Stimulated activated naive CD8-positive, alpha-beta T cell treated with anti-CD3 and anti-CD28 coated beads, Interleukin-15, Interleukin-2, amounts not matched to agents 100 ng/mL and 50 ng/mL, for 24 hours (primary cell): ENCODE data around the gene SATL1.
"Not testable (repeated sequence)": the region's sequence is repeated elsewhere in the genome, so short reads cannot be mapped to it uniquely, and the experiment has no call there.

Experiments used
- H3K27ac Mint-ChIP-seq: one replicate; pipeline ENCODE4 v1.8.0; 2021; ENCODE audit warnings: mild to moderate bottlenecking, mixed read lengths
- H3K27me3 Mint-ChIP-seq: one replicate; pipeline ENCODE4 v1.8.0; 2021; ENCODE audit warnings: mixed read lengths
- H3K36me3 Mint-ChIP-seq: one replicate; pipeline ENCODE4 v1.8.0; 2021; ENCODE audit warnings: low read depth, mixed read lengths
- H3K4me1 Mint-ChIP-seq: one replicate; pipeline ENCODE4 v1.8.0; 2021; ENCODE audit warnings: low read depth, mixed read lengths
- H3K4me3 Mint-ChIP-seq: one replicate; pipeline ENCODE4 v1.8.0; 2021; ENCODE audit warnings: mild to moderate bottlenecking, mixed read lengths
- H3K9me3 Mint-ChIP-seq: one replicate; pipeline ENCODE4 v1.8.0; 2021; ENCODE audit warnings: mixed read lengths

The SATL1 gene, protein sequence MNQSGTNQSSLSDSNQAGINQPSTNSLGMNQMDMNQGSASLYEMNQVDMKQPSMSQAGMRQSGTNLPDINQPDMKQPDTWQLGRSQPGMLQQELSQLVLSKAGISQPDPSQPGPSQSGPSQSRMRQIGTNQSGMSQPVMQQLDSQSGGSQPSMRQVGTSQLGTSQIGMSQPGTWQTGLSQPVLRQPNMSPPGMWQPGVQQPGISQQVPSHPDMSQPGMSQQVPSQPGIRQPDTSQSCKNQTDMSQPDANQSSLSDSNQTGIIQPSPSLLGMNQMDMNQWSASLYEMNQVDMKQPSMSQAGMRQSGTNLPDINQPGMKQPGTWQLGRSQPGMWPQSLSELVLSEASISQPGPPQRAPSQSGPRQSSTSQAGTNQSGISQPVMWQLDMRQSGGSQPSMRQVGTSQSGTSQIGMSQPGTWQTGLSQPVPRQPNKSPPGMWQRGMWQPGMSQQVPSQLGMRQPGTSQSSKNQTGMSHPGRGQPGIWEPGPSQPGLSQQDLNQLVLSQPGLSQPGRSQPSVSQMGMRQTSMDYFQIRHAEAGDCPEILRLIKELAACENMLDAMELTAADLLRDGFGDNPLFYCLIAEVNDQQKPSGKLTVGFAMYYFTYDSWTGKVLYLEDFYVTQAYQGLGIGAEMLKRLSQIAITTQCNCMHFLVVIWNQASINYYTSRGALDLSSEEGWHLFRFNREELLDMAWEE

DNA sequence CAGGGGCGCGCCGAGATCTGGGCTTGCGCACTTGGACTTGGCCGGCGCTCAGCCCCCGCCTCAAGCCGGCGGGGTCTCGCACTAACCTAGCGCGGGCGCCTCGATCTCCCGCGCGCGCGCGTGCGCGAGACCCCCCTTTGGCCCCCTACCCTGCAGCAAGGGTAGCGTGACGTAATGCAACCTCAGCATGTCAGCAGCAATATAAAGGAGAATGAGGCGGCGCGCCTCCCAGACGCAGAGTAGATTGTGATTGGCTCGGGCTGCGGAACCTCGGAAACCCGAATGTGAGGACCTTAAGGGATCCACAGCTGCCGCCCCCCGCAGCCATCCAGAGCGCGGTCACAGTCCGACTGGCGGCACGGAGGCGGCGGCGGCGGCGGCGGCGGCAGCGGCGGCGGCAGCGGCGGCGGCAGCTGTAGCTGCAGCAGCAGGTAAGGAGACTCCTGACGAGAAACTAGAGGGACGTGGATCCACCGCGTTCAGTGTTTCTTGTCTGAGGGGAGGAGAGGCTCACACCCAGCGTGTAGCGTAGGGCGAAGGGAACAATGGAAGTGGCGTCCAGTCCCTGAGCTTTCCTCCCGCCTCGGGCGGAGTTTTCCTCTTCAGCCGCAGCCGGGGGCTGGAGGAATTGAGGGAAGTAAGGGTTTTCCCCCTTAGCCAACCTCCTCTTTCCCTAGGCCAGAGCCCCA is at the start of gene SATL1, which contains the start of gene ZNF711:
Gene SATL1, minus strand, starts transcription at position 19 of the 689 bp plus-strand sequence. CDS start 134,811 bp downstream, outside the sequence.
Gene ZNF711, plus strand, starts transcription at position 231 of the 689 bp plus-strand sequence. CDS start 3,582 bp downstream, outside the sequence.
- Mint-ChIP-seq H3K4me1 (peaks cover 13% of the 10 kb centered on the region), H3K27ac (peak within 1 kb of the TSS; percentile 58), H3K36me3 (no peaks in the 10 kb centered on the region), H3K4me3 (peak within 1 kb of the TSS; percentile 84), H3K9me3 (no peaks in the 10 kb centered on the region), H3K27me3 (peaks cover 9% of the 10 kb centered on the region)

DNA sequence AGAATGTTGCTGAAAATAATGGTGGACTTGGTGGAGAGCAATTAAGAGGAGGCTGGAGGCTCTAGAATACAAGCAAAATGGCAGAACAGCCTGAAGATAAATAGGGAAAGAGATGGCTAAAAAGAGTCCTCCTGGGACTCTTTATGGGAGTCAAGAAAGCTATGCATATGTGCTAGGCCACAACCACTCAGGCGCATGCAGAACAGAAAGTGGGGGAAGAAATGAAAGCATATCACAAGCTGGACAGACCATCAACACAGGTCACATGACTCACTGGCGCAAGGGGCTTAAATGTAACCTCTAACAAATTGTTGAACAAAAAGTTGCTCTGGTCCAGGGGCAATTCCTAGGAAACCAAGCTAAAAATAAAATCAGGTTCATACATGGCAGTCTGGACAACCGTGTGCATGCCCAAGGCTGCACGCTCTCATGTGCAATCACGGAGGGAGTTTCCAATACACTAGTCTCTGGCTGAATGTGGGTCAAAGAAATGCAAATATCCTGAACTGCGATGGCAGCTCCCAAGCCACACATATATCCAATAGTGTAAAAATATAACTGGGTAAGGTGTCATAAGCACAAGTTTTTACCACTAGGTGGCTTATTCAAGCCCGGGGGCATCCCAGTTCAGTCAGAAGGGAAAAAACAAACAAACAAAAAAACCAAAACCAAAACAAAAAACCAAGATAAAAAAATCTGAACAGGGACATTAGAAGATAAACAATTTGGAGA is 45.6 kb upstream of the SATL1 start:
- H3K27ac Mint-ChIP-seq = no peak overlapping the region
- H3K4me1 Mint-ChIP-seq = no peaks in the 10 kb centered on the region
- H3K4me3 Mint-ChIP-seq = no peak overlapping the region
- no peaks in the 10 kb centered on the region for H3K27me3 Mint-ChIP-seq
- H3K9me3 Mint-ChIP-seq = peaks cover 12% of the 10 kb centered on the region
- H3K36me3 Mint-ChIP-seq = no peaks in the 10 kb centered on the region

DNA sequence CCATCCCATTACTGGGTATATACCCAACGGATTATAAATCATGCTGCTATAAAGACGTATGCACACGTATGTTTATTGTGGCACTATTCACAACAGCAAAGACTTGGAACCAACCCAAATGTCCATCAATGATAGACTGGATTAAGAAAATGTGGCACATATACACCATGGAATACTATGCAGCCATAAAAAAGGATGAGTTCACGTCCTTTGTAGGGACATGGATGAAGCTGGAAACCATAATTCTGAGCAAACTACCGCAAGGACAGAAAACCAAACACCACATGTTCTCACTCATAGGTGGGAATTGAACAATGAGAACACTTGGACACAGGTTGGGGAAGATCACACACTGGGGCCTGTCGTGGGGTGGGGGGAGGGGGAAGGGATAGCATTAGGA is 41.7 kb upstream of the SATL1 start:
- not testable (repeated sequence) for H3K9me3 Mint-ChIP-seq, H3K27me3 Mint-ChIP-seq, H3K36me3 Mint-ChIP-seq, H3K27ac Mint-ChIP-seq, H3K4me1 Mint-ChIP-seq, H3K4me3 Mint-ChIP-seq

DNA sequence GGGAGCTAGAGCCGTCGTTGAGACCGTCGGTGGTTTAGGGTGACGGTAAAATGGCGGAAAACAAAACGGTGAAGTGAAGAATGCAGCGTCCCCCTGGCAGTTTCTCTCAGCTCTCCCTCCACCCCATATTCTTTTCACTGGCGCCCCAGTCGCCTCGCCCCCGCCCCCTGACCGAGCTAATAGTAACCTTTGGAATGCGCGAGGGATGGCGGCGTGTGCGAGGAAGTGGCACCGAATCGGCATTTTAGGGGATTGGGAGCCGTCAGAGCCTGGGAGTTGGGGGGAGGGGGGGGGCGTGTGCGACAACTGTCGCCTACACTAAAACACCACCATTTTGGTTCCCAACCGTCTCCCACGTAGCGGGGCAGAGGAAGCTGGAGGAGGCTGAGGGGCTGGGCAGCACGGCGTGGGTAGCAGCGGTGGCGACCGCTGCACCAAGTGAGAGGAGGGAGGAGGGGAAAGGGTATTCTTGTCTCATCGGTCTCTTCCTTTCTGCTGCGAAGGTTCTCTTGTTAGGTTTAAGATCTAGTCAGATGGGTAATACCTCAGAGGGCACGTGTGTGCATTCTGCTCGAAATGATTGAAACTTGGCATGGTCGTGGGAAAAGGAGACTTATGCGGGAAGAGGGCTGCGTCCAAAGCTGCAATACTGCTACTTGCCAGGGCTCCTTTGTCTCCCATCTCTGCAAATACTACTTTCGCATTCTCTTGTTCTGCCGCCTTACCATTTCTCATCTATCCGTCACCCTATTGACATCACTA is 1.1 kb upstream of the SATL1 start:
- Mint-ChIP-seq H3K4me1 (peaks cover 13% of the 10 kb centered on the region), H3K9me3 (no peaks in the 10 kb centered on the region), H3K27ac (peak overlapping the region; percentile 58), H3K27me3 (peaks cover 9% of the 10 kb centered on the region), H3K36me3 (no peaks in the 10 kb centered on the region), H3K4me3 (peak overlapping the region; percentile 84)

DNA sequence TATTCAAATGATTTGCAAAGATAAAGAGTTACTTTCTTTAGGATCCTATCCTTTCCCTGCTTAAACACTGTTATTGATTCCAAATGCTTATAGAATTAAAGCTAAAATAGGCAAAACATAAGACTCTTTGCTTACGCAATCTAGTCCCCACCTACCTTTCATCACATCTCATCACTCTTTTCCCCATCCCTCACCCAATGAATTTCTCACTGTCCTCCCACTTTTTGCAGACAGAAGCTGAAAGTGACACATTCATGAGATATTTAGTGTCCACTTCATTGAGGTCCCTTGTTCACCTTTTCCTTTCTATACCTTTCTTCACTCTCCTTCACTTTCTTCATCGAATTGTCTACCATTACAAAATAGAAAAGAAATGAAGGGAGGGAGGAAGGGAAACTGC is 424 bp downstream of the SATL1 start:
- H3K4me3 Mint-ChIP-seq = peak overlapping the region; percentile 84
- peaks cover 9% of the 10 kb centered on the region for H3K27me3 Mint-ChIP-seq
- H3K4me1 Mint-ChIP-seq = peaks cover 13% of the 10 kb centered on the region
- H3K9me3 Mint-ChIP-seq = no peaks in the 10 kb centered on the region
- no peaks in the 10 kb centered on the region for H3K36me3 Mint-ChIP-seq
- H3K27ac Mint-ChIP-seq = no peak overlapping the region

DNA sequence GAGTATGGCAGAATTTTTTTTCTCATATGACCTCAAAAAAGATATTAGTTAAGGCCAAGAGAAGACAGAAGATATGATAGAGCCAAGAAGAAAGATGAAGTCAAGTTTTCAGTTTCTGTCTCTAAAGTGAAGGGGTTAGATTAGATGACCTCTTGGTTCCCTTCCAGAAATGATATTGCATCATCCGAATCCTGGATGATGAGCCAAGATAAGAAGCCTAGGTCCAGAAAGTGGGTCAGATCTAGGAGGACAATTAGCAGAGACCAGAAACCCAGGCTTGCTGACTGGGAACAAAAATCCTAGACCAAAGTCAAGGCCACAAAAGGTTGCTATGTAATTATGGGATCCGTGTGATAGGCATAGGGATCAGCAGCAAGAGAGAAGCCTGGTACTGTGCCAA is 20.2 kb downstream of the SATL1 start:
- no peaks in the 10 kb centered on the region for H3K4me1 Mint-ChIP-seq
- no peaks in the 10 kb centered on the region for H3K27me3 Mint-ChIP-seq

DNA sequence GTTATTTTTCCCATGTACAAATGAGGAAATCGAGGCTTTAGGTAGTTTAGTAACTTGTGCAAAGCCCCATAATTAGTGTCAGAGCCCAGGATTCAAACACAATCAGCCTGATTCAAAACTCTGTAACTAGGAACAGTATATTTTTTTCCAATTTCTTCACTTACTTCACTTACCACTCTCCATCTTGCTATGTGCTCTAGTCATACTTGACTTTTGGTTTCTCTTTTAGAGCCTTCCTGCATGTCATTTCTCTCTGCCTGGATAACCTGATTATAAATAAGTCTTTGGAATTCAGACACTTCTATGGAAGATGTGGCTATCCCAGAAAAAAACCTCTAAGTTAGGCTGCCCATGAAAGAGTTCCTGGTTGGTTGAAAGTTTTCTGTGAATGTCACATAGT is 22.2 kb downstream of the SATL1 start:
- Mint-ChIP-seq H3K27ac (no peak overlapping the region), H3K9me3 (no peaks in the 10 kb centered on the region), H3K36me3 (no peaks in the 10 kb centered on the region), H3K4me3 (no peak overlapping the region), H3K27me3 (no peaks in the 10 kb centered on the region), H3K4me1 (no peaks in the 10 kb centered on the region)

More for the DNA sequence above, 20.2 kb downstream of the SATL1 start:
- Mint-ChIP-seq H3K4me3 (no peak overlapping the region), H3K36me3 (no peaks in the 10 kb centered on the region), H3K27ac (no peak overlapping the region), H3K9me3 (no peaks in the 10 kb centered on the region)

DNA sequence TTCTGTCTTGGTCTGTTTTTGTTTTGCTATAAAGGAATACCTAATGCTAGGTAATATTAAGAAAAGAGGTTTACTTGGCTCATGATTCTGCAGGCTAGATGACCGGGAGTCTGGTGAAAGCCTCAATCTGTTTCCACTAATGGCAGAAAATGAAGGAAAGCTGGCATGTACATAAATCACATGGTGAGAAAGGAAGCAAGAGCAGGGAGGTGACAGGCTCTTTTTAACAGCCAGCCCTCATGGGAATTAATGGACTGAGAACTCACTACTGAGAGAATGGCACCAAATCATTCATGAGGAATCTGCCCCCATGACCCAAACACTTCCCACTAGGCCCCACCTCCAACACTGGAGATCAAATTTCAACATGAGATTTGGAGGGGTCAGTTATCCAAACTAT is 27.6 kb downstream of the SATL1 start:
- no peak overlapping the region for H3K4me3 Mint-ChIP-seq
- no peaks in the 10 kb centered on the region for H3K27me3 Mint-ChIP-seq
- no peak overlapping the region for H3K27ac Mint-ChIP-seq
- no peaks in the 10 kb centered on the region for H3K36me3 Mint-ChIP-seq
- no peaks in the 10 kb centered on the region for H3K9me3 Mint-ChIP-seq
- no peaks in the 10 kb centered on the region for H3K4me1 Mint-ChIP-seq

DNA sequence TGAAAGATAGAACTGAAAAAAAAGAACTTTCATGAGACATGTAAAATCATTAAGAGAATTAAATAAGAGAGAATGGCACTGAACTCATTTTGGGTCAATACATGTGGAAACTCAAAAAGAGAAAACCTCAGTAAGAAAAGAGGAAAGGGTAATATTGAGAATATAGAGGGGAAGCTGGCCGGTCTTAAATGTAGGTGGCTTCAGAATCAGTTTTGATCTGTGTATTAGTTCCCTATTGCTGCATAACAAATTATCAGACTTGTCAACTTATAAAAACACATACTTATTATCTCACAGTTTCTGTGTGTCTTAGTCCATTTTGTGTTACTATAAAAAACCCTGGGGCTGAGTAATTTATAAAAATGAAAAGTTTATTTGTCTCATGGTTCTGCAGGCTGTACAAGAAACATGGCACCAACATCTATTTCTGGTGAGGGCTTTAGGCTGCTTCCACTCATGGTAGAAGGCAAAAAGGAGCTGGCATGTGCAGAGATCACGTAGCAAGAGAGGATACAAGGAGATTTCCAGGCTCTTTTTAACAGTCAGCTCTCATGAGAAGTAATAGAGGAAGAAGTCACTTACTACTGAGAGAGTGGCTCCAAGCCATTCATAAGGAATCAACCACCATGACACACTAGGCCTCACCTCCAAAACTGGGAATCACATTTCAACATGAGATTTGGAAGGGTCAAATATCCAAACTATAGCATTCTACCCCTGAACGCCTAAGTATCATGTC is 29.6 kb downstream of the SATL1 start:
- Mint-ChIP-seq H3K4me3 (no peak overlapping the region), H3K27ac (no peak overlapping the region), H3K9me3 (peaks cover 5% of the 10 kb centered on the region), H3K27me3 (peaks cover 6% of the 10 kb centered on the region), H3K36me3 (no peaks in the 10 kb centered on the region), H3K4me1 (no peaks in the 10 kb centered on the region)

DNA sequence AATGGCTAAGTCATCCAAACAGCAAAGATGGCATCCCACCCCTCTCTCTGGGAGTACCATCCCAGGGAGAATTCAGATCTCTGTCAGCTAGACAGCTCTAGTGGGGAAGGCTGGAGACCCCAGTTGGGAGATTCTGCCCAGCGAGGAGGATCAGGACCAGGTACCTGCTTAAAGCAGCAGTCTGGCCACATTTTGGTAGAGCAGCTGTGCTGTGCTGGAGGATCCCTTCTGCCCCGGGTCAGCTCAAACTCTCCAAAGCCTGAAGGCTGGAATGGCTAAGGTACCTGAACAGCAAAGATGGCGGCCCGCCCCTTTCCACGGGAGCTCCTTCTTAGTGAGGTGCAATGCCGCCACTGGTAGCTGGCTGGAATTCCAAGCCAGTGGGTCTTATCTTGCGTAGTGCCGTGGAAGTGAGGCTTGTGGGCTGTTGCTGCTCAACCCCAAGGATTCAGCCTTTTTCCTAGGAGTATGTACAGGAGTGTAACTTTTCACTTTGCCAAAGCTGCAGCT is 40.1 kb downstream of the SATL1 start:
- H3K4me1 Mint-ChIP-seq = no peaks in the 10 kb centered on the region
- no peaks in the 10 kb centered on the region for H3K27me3 Mint-ChIP-seq
- no peak overlapping the region for H3K4me3 Mint-ChIP-seq
- no peak overlapping the region for H3K27ac Mint-ChIP-seq
- no peaks in the 10 kb centered on the region for H3K36me3 Mint-ChIP-seq
- no peaks in the 10 kb centered on the region for H3K9me3 Mint-ChIP-seq

DNA sequence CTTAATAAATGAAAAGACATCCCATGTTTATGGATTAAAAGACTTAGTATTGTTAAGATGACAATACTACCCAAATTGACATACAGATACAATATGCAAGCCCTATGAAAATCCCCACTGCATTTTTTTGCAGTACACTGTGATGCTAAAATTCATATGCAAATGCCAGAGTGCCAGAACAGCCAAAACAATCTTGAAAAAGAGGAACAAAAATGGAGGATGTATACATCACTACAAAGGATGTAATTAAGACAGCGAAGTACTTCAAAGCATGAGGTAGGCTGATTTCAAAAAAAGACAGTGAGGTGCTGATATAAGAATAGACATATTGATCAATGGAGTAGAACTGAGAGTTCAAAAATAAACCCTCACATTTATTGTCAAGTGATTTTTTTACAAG is 47.3 kb downstream of the SATL1 start:
- peaks cover 4% of the 10 kb centered on the region for H3K9me3 Mint-ChIP-seq
- H3K4me3 Mint-ChIP-seq = no peak overlapping the region
- no peak overlapping the region for H3K27ac Mint-ChIP-seq
- H3K36me3 Mint-ChIP-seq = no peaks in the 10 kb centered on the region
- no peaks in the 10 kb centered on the region for H3K27me3 Mint-ChIP-seq
- no peaks in the 10 kb centered on the region for H3K4me1 Mint-ChIP-seq

DNA sequence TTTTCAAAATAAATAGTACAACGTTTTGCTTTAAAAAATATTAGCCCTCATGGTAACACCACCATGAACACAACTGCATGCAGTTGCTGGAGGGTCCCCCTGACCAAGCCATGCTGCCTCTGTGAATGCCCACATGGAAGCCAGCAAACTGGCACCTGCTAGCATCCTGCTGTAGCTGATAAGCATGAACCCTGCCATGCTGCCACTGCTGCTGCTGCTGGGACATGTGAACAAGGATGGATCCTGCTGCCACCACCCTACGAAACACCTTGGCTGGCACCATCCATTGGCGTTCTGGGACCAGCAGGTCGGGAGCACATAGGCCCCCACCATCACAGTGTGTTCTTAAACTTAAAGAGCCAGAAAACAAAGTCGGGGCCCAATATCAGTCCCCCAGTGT is 83.9 kb downstream of the SATL1 start:
- Mint-ChIP-seq H3K36me3 (no peaks in the 10 kb centered on the region), H3K27me3 (no peaks in the 10 kb centered on the region), H3K4me3 (no peak overlapping the region), H3K27ac (no peak overlapping the region), H3K9me3 (no peaks in the 10 kb centered on the region), H3K4me1 (no peaks in the 10 kb centered on the region)

DNA sequence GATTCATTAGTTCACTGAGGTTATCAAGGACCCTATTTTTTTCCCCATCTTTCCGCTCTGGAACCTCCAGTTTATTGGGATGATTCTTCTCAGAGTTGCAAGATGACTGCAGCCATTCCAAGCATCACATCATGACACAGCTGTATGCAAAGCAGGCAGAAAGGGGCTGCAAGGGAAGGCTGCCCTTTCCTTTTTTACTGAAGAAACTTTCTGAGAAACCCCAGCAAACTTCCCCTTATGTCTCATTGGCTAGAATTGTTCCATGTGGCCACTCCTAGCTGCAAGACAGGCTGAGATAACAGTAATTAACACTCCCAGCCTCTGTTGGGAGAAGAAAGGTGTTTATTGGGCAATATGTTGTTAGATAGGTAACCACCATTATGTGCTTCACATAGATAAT is 102.6 kb downstream of the SATL1 start:
- no peaks in the 10 kb centered on the region for H3K9me3 Mint-ChIP-seq
- no peaks in the 10 kb centered on the region for H3K27me3 Mint-ChIP-seq
- no peak overlapping the region for H3K27ac Mint-ChIP-seq
- H3K4me1 Mint-ChIP-seq = no peaks in the 10 kb centered on the region
- H3K4me3 Mint-ChIP-seq = no peak overlapping the region
- H3K36me3 Mint-ChIP-seq = no peaks in the 10 kb centered on the region
